LNCAP (cell line): ENCODE results near the gene PROM2.

Source experiments
- TF ChIP-seq, protein P1 (sequence below): fragments of 450-650 bp; IDR thresholded peaks from 2 replicates; pipeline ENCODE4 v1.5.1; 2017; ENCODE audit warnings: mild to moderate bottlenecking

Gene PROM2

DNA sequence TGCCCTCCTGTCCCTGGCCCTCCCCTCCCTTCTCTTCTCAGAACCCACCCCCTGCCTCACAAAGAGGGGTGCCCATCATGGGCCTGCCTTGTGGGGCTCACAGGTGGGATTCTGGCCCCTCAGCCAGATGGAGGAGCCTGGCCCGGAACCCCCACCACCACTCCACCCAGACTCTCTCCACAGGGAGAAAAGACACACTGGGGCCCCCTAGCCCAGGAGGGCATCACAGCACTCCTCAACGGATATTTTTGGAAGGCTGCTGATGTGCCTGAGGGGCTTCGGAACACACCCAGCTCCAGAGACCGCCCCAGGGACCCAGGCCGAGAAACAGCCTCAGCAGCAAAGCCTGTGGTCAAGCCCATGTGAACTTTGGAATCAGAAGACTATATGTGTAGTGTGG, 32.8 kb downstream of the PROM2 start:
- TF ChIP-seq, protein P1, sequence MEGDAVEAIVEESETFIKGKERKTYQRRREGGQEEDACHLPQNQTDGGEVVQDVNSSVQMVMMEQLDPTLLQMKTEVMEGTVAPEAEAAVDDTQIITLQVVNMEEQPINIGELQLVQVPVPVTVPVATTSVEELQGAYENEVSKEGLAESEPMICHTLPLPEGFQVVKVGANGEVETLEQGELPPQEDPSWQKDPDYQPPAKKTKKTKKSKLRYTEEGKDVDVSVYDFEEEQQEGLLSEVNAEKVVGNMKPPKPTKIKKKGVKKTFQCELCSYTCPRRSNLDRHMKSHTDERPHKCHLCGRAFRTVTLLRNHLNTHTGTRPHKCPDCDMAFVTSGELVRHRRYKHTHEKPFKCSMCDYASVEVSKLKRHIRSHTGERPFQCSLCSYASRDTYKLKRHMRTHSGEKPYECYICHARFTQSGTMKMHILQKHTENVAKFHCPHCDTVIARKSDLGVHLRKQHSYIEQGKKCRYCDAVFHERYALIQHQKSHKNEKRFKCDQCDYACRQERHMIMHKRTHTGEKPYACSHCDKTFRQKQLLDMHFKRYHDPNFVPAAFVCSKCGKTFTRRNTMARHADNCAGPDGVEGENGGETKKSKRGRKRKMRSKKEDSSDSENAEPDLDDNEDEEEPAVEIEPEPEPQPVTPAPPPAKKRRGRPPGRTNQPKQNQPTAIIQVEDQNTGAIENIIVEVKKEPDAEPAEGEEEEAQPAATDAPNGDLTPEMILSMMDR: no peak

DNA sequence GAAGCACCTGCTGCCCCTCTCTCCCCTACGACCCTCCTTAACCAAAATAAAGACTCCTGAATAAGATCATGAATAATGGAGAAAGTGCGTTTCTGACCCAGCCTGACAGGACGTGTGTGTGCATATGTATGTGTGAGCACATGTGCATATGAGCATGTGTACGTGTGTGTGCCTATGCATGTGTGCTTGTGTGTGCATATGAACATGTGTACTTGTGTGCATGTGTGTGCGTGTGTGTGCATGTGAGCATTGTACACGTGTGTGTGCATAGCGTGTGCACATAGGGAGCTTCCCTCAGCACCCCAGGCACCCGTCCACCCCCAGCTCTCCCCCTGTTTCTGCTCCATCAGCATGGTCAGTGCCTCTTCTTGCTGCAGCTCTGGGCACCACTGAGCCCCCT, 33.6 kb downstream of the PROM2 start:
- TF ChIP-seq, protein P1: no peak

DNA sequence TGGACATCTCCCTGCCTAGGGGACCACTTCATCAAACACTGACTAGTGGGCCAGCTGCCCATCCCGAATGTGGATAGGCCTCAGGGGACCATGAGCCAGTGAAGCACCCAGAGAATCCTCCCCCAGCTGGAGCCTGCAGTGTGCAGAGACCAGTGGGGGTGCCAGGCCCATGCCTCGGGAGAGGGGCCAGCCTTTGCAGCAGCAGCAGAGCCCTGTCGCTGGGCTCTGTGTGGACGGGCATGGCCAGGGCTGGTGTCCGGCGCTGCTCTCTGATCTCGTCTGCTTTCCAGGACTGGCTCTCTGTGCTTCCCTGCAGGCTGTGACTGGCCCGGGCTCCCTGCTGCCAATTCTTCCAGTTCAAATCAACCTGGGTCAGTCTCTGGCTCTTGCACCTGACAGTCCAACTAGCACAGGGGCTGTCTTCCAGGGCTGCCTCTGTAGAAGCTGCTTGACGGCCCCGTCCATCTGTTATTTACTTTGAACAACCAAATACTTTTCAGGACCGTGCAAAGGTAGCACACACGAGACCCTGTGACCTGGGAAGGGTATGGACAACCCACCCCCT, 34.3 kb downstream of the PROM2 start:
- TF ChIP-seq, protein P1: no peak

DNA sequence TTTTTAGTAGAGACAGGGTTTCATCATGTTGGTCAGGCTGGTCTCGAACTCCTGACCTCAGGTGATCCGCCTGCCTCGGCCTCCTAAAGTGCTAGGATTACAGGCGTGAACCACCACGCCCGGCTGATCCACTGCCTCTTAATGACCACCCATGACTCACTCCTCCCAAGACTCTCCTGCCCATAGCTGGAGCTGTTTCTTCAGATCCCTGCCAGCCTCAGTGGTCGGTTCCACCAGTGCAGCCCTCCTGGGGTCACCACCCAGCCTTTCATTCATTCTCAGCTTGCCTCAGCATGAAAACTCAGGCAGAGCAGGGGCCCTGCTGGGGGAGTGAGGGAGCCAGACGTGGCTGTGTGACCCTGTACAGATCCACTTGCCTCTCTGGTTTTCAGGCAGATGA, 35.4 kb downstream of the PROM2 start:
- TF ChIP-seq, protein P1: no peak

DNA sequence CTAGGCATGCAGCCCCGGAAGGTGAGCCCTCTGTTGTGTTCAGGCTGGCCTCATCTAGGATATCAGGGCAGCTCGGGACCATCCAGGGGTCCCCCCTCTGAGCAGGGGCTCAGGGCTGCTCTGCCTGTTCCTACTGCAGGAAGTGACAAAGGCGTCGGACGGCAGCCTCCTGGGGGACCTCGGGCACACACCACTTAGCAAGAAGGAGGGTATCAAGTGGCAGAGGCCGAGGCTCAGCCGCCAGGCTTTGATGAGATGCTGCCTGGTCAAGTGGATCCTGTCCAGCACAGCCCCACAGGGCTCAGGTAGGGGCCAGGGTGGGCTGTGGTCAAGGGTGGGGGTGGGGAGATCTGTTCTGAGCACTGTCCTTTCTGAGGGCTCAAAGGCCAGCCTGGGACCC, 36.0 kb downstream of the PROM2 start:
- TF ChIP-seq, protein P1: no peak

DNA sequence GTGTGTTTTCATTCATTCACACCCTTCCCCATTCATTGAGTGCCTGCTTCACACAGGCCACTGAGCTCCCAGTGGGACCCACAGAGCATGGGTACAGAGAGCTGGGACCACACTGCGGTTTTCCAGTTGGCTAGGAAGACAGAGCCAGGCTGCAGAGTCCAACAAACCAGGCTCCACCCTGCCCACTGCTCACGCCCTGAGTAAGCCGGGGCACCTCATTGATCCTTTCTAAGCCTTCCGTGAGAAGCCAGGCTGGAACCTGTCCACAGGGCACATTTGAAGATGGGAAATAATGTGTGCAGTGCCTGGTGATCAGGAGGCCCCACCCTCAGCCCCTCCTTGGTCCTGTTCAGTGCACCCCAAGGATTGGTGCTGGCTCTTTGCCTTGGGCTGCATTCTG, 36.4 kb downstream of the PROM2 start:
- TF ChIP-seq, protein P1: no peak

DNA sequence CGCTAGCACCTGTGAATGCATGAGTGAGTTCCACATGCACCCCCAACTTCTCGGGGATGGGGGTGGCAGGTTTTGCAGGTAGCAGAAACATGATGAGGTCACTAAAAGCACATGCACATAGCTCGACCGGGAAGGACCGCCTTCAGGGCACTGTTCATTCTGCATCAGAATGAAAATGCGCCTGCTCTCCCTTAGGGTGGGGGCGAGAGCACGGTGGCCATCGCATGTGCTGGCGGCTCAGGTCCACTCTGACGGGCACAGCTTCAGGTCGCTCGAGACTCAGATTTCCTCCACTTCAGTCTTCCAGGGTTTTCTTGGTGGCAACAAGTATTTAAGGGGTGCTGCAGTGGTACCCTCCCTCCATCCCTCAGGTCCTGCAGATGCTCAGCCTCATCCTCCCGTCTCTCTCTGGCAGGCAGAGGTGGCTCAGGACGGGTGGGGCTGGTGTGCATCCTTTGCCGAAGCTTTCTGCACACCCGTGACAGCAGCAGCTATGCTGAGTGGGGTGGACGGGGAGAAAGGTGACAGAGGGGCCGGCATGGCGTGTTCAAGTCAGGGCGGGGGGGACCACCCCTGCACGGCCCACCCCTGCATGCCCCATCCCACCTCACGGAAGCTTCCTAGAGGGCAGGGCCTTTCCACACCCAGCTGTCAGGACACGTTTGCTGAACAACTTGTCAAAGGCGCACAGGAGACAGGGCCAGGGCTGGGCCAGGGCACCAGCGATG, 37.7 kb downstream of the PROM2 start:
- TF ChIP-seq, protein P1: no peak
